GM18505 (cell line): ENCODE data around the gene TBC1D16.

ENCODE experiments used
- ATAC-seq: cut with Tn5 transposase; IDR thresholded peaks from one replicate; pipeline ENCODE4 v1.9.1; 2021; ENCODE audit not compliant: unreplicated experiment
- POLR2A ChIP-seq: IDR thresholded peaks from 4 replicates; pipeline ENCODE4 v1.6.1; 2011; ENCODE audit warnings: borderline replicate concordance; ENCODE audit not compliant: insufficient read depth, insufficient read length; ENCODE audit errors: extremely low read depth

Gene TBC1D16

DNA sequence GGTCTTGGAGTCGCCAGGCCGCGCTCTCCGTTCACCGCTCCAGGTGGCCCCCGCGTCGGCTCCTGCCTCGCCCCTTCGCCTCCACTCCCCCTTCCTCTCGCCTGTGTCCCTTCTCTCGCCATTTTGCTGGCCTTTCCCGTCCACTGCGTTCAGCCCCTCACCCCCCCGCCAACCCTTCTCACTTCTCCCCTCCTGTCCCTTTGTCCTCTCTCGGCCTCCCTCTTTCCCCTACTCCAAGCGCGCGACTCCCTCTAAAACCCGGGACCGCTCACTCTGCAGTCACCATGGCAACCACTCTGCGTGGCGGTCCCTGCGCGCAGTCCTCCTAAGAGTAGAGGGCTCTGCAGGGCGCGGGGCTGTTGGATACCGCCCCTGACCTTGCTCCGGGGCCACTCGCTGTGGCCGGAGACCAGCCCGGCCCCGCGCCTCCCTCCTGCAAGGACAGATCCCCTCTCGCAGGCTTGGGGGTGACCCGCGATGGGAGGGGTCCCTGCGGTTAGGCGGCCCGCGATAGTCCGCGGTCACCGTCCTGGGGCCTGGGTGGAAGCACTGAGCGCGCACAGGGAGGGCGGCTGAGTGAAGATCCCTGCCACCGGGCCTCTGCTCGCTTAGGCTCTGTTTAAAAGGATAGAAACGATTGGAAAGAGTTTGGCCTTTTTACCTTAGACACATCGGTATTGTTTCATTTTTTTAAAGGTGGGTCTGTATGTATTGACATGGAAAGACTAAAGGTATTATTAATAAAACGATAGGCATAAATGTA is 1.2 kb upstream of the TBC1D16 start:
- TF ChIP-seq POLR2A, result no peak
- no peak for ATAC-seq

DNA sequence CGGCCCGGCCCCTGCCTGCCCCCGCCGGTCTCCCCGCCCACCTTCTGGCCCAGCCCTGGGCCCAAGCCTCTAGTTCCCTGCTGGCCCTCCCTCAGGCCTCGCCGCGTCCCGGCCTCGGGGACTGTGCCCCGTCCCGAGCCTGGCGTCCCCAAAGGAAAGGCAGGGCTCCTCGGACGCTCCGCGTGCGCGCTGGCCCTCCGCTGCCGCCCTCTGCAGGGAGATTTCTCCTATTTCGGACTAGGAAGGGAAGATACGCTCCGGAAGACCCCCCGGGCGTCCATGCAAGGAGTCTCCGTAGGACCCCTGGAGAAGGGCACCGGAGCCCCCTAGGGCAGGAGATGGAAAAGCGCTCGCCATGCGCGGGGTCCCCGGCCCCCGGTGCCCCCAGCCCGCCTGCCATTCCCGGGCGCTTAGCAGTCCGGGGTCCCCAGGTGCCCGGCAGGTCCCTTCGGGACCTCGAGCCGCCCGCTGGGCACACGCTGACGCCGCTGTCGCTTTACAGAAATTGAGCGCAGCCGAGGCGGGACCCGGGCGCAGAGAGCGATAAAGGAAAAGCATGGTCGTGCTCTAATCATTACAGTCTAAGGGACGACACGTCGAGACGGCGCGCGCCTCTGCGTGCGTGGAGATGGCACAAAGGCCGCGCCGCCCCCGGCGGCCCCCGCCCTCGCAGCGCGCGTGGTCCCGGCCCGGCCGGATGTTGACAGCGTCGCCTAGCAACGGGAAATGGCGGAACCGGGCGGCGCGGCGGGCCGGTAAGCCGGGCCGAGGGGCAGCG is 454 bp upstream of the TBC1D16 start, which contains the start of gene CCDC40:
Gene CCDC40, plus strand, starts transcription at position 706 of the 778 bp plus-strand sequence. Its CDS starts 21 bp downstream, at position 727.
- no peak for TF ChIP-seq POLR2A
- ATAC-seq, result no peak

DNA sequence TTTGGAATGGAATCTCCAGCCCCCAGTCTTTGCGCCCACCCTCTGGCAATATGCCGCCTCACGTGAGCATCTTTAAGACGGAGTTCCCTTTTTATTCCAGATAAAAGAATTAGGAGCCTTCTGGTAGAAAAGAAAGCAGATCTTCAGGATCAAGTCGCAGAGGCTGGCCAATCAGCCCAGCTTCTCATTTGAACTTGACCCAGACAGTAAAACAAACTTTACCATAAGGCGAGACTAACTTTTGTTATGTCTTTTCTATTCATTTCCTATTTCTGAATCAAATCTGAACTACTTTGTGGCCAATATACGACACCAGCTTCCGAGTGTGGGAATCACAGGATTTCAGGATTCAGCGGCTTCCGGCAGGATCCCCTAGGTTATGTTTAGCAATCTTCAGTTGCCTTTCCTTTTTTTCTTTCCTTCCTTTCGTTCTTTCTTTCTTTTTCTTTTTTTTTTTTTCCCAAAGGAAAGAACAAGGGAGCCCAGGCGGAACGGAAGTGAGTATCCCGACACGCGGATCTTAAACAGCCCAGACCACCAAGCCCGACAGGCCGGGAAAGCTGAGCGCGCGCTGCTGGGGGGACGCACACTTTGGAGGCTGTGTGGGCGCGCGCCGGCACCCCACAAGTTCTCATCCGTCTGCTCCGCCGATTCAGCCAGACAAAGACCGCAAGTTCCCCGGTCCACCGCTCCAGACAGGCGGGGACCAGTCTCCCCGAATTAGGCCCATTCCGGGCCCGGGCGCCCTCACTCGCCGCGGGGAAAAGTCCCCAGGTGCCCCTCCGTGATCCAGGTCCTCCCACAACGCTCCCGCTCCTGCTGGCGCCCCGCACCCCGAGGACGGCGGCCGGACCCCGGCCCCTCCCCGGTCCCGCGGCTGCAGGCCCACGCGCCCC is 633 bp downstream of the TBC1D16 start:
- TF ChIP-seq POLR2A, result no peak
- no peak for ATAC-seq

DNA sequence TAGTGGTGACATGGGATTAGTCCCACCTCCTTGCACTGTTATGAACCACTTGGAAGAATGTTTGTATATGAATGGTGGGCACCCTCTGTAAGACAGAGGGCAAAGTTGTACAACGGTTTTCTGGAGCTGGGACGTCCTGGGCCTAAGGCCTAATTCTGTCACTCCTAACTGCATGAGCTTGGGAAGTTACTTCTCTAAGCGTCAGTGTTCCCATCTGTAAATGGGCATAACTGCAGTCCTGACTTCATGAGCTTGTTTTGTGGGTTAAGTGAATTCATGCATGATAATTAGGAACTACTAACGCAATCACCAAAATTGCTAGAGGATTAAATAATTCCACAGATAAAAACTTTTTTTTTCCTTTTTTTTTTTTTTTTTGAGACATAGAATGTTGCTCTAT is 1.8 kb downstream of the TBC1D16 start:
- no peak for TF ChIP-seq POLR2A
- ATAC-seq, result no peak

DNA sequence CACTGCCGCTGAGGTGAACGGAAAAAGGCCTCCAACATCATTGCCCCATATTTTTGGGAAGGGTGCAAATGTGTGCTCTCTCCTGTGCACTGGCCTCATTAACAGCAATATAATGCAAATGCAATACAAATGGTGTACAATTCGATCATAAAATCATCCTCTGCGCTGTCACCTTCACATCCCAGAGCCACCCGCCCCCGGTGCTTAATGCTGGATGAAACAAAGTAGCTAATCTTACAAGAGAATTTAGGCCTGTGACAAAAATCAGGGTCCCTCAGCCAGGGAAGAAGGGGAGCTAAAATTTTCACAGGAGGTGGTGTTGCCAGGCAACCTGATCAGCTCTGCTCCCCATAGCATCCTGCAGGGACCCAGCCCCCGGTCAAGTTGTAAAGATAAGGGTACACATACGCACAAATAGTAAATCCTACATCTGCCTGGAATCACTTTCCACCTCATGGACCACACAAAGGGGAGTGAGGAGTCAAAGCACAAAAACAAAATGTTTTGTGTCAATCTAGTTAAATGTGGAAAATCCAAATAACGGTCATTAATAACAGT is 3.0 kb downstream of the TBC1D16 start:
- ATAC-seq, result no peak
- TF ChIP-seq POLR2A, result no peak

DNA sequence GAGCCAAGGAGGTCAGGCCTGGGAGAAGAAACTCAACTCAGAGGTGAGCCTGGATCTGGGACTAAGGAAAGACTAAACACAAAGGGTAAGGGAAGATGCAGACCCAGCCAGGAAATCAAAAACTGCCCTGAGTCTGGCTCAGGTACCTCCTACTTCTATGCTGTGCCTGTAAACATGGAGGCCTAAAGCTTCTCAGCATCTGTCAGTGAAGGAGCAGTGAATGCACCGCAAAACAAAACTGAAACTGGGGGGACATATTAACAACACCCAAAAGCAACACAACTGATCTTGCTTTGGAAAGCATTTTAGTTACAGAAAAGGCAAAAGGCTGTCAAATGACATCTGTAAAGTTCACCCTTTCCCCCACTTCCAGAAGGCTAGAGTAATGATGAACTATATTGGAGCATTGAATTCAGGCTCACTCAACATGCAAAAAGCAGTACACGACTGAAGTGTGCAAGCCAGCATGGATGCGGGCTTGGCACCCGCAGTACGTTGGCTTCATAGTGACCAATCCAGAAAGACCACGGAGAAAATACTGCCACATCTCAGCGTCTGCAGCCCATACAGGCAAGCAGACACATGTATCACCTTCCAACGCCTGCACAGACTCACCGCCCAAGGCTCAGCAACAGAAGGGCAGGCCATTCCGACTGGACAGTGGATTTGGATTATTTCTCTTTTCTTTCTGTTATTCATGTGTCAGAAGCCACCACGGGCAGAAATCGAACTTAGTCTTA is 3.8 kb downstream of the TBC1D16 start:
- no peak for TF ChIP-seq POLR2A
- no peak for ATAC-seq

DNA sequence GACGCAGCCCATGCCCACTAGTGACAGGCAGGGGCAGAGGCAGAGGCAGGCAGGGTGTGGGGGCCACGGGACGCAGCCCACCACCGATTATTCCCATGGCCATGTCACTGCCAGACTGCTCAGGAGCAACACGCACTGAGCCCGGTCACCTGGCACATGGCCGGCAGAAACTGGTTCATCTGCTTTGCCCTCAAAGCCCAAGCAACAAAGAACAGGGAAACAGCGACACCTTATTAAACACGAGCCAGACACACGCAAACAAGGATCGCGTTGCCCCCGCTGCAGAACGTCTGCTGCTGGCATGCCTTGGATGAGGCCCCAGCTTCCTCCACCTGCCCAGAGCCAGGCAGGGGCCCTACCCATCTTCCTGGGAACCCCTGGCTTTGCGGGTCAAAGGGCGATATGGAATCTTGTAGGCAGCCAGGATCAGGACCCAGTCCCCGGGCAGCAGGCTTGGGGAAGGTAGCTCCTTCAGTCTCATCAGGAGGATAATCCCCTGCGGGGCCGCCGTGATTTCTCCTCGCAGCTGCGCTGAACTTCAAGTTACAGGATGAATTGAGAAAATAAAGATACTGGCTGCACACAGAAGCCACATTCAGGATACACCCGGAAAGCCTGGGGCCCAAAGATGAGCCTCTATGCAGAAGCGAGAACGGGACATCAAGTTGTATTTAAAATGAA is 4.8 kb downstream of the TBC1D16 start:
- no peak for TF ChIP-seq POLR2A

DNA sequence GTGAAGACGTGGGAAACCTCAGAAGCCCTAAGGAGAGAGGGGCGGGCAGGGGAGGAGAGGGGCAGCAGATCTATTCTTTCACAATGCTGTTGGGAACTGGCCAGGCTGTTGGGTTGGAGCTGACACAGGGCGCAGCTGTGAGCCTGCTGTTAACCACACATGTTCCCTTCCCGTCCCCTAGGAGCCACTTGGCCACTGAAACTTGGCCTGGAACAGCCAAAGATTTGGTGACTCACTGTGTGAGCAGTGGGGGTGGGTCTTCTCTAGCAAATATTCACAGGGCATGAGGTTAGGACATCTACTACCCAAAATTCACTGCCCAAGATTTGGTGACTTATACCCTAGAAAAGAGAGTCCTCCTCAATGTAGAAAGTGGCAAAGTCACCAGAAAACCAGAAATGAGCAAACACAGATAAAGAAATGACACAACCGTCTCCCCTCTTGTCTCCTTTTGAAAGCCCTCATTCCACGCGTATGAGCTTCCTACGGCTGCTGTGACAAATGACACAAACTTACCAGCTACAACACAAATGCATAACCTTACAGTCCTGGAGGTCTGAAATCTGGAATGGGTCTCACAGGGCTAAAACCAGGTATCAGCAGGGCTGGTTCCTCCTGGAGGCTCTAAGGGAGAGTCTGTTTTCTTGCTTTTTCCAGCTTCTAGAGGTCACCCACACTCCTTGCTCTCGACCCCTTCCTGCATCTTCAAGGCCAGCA is 6.3 kb downstream of the TBC1D16 start:
- TF ChIP-seq POLR2A, result no peak
- ATAC-seq, result no peak

More for the DNA sequence above, 4.8 kb downstream of the TBC1D16 start:
- ATAC-seq, result no peak

DNA sequence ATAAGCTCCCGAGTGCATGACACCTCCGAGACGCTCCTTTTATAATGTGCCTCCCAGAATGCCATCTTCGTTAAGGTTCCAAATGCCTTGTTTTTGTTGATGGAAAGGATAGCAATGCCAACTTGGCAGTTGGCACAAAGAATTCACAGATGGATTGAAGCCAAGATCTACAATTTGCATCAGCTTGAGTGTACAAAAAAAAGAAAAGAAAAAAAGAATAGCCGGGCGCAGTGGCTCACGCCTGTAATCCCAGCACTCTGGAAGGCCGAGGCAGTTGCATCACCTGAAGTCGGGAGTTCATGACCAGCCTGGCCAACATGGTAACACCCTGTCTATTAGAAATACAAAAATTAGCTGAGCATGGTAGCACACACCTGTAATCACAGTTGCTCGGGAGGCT is 7.6 kb downstream of the TBC1D16 start:
- no peak for ATAC-seq
- TF ChIP-seq POLR2A, result no peak

DNA sequence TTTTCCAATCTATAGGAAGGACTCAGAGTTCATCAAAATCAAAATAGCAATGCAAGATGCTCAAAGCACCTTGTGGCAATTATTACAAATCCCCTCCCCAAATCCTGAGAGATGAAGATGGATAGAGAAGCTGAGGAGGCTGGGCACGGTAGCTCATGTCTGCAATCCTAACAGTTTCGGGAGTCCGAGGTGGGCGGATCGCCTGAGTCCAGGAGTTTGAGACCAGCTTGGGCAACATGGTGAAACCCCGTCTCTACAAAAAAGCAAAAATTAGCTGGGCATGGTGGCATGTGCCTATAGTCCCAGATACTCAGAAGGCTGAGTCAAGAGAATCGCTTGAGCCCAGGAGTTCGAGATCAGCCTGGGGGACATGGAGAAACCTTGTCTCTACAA is 8.6 kb downstream of the TBC1D16 start:
- no peak for ATAC-seq
- no peak for TF ChIP-seq POLR2A

DNA sequence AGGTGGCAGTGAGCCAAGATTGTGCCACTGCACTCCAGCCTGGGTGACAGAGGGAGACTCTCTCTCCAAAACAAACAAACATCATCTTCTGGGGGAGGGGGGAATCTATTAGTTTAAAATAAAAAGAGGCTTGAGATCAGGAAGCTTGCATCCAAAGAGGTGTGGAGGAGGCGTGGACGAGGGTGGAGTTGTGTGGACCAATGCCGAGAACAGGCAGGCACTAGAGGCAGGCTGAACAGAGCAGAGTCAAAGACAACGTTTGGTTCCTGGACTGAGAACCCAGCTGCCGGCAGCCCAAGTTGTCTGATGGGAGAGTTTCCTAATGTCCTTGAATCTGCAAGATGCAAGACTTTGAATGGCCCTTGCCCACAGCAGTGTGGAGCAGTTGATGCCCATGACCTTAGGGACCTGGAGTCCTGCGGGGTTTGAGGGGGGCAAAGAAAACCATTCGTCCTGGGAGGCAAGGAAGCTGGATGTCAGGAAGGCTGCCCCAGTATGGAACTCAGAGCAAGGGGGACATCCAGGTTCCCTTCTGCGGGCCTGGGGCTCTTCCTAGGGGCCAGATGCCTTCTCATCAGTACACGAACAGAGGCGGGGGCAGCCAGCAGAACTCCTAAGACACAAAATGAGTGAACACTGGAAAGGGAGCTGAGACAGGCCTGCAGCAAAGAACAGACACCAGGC is 9.2 kb downstream of the TBC1D16 start:
- ATAC-seq, result no peak

More for the DNA sequence above, 9.2 kb downstream of the TBC1D16 start:
- no peak for TF ChIP-seq POLR2A
